ENCODE data around the gene PDE4B.

DNA sequence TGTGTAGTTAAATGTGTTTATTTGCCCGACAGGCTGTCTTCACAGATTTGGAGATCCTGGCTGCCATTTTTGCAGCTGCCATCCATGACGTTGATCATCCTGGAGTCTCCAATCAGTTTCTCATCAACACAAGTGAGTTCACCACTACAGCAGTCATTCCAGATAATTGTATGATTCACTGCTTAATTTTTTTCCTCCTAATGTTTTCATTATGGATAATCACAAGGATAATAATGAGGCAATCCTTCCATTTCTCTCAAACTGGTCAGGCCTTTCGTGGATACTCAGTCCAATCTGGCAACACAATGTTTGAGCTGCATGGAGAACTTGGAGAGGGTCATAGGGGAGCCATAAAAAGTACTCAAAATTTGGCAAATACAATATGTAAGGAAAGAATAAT is 572.9 kb downstream of the PDE4B start:
- TF ChIP-seq NEUROD1 (IDR thresholded peaks at IDR 0.05; ENCODE audit: borderline replicate concordance, low read depth, low read length, partially characterized antibody), result no peak
- no peak for TF ChIP-seq BRCA1 (IDR thresholded peaks at IDR 0.05)
- TF ChIP-seq BRCA1 (CRISPR knock-in tag; IDR thresholded peaks at IDR 0.05), result no peak
- TF ChIP-seq, protein P1, sequence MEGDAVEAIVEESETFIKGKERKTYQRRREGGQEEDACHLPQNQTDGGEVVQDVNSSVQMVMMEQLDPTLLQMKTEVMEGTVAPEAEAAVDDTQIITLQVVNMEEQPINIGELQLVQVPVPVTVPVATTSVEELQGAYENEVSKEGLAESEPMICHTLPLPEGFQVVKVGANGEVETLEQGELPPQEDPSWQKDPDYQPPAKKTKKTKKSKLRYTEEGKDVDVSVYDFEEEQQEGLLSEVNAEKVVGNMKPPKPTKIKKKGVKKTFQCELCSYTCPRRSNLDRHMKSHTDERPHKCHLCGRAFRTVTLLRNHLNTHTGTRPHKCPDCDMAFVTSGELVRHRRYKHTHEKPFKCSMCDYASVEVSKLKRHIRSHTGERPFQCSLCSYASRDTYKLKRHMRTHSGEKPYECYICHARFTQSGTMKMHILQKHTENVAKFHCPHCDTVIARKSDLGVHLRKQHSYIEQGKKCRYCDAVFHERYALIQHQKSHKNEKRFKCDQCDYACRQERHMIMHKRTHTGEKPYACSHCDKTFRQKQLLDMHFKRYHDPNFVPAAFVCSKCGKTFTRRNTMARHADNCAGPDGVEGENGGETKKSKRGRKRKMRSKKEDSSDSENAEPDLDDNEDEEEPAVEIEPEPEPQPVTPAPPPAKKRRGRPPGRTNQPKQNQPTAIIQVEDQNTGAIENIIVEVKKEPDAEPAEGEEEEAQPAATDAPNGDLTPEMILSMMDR (IDR thresholded peaks at IDR 0.05 in 2 of 3, conservative IDR thresholded peaks at IDR 0.05 in 1 of 3; ENCODE audit: insufficient read depth in 2 of 3, low read depth in 1 of 3, low read length in 3 of 3), result no peak
- TF ChIP-seq SIN3A (IDR thresholded peaks at IDR 0.05; ENCODE audit: borderline replicate concordance in 2 of 2, control insufficient read depth in 1 of 2, low read depth in 2 of 2, low read length in 2 of 2), result no peak
- no peak for TF ChIP-seq CREBBP (IDR thresholded peaks at IDR 0.05; ENCODE audit: low read depth, low read length)
- TF ChIP-seq EP300 (IDR thresholded peaks at IDR 0.05; ENCODE audit: low read length), result no peak
- TF ChIP-seq MCM2 (IDR thresholded peaks at IDR 0.05; ENCODE audit: low read depth), result no peak
- TF ChIP-seq GTF2B (IDR thresholded peaks at IDR 0.05; ENCODE audit: extremely low read depth, insufficient read length), result no peak
- TF ChIP-seq ZNF696 (CRISPR knock-in tag; conservative IDR thresholded peaks at IDR 0.05), result no peak
- TF ChIP-seq MAFG (tag; conservative IDR thresholded peaks at IDR 0.05), result no peak
- no peak for TF ChIP-seq SRF (CRISPR knock-in tag; IDR thresholded peaks at IDR 0.05)
- TF ChIP-seq ZNF586 (CRISPR knock-in tag; conservative IDR thresholded peaks at IDR 0.05), result no peak
- no peak for TF ChIP-seq SNRNP70 (optimal IDR thresholded peaks at IDR 0.05; ENCODE audit: low read depth, low read length)
- TF ChIP-seq, protein P2, sequence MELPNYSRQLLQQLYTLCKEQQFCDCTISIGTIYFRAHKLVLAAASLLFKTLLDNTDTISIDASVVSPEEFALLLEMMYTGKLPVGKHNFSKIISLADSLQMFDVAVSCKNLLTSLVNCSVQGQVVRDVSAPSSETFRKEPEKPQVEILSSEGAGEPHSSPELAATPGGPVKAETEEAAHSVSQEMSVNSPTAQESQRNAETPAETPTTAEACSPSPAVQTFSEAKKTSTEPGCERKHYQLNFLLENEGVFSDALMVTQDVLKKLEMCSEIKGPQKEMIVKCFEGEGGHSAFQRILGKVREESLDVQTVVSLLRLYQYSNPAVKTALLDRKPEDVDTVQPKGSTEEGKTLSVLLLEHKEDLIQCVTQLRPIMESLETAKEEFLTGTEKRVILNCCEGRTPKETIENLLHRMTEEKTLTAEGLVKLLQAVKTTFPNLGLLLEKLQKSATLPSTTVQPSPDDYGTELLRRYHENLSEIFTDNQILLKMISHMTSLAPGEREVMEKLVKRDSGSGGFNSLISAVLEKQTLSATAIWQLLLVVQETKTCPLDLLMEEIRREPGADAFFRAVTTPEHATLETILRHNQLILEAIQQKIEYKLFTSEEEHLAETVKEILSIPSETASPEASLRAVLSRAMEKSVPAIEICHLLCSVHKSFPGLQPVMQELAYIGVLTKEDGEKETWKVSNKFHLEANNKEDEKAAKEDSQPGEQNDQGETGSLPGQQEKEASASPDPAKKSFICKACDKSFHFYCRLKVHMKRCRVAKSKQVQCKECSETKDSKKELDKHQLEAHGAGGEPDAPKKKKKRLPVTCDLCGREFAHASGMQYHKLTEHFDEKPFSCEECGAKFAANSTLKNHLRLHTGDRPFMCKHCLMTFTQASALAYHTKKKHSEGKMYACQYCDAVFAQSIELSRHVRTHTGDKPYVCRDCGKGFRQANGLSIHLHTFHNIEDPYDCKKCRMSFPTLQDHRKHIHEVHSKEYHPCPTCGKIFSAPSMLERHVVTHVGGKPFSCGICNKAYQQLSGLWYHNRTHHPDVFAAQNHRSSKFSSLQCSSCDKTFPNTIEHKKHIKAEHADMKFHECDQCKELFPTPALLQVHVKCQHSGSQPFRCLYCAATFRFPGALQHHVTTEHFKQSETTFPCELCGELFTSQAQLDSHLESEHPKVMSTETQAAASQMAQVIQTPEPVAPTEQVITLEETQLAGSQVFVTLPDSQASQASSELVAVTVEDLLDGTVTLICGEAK (IDR thresholded peaks at IDR 0.05), result no peak
- TF ChIP-seq, protein P2 (CRISPR knock-in tag; IDR thresholded peaks at IDR 0.05), result no peak
